Neural progenitor cell (in vitro differentiated cells): Measurements from ENCODE around the gene SYNGR3. TPM values are rescaled to one million over a fixed set of nuclear protein-coding genes. Genes with fewer than 3 reads are reported as not detected.

Experiments used
- DNase-seq: peaks from one replicate; pipeline ENCODE4 v3.0.0-alpha.2; 2016; ENCODE audit warnings: low spot score
- H2AFZ ChIP-seq: fragments of 200-600 bp; sonication (generic); replicated peaks from 2 replicates; pipeline ENCODE4 v1.6.1; 2016; ENCODE audit warnings: antibody characterized with exemption
- H3F3A ChIP-seq: fragments of 200-600 bp; sonication (generic); 2 replicates; pipeline ENCODE4 v1.6.1; 2016; ENCODE audit warnings: antibody characterized with exemption, low read depth
- H3K27ac ChIP-seq: fragments of 200-600 bp; sonication (generic); 2 replicates; pipeline ENCODE4 v1.5.1; 2016; ENCODE audit warnings: mild to moderate bottlenecking
- H3K27me3 ChIP-seq: fragments of 200-600 bp; sonication (generic); 2 replicates; pipeline ENCODE4 v1.6.1; 2016; ENCODE audit warnings: mild to moderate bottlenecking, moderate library complexity
- H3K36me3 ChIP-seq: fragments of 200-600 bp; sonication (generic); 2 replicates; pipeline ENCODE4 v1.5.1; 2016
- H3K4me1 ChIP-seq: fragments of 200-600 bp; sonication (generic); 2 replicates; pipeline ENCODE4 v1.6.1; 2016; ENCODE audit warnings: mixed run types
- H3K4me2 ChIP-seq: fragments of 200-600 bp; sonication (generic); 2 replicates; pipeline ENCODE4 v1.6.1; 2016
- H3K4me3 ChIP-seq: fragments of 200-600 bp; sonication (generic); 2 replicates; pipeline ENCODE4 v1.5.1; 2016
- H3K79me2 ChIP-seq: fragments of 200-600 bp; sonication (generic); 2 replicates; pipeline ENCODE4 v1.6.1; 2016; ENCODE audit warnings: low read depth
- H3K9ac ChIP-seq: fragments of 200-600 bp; sonication (generic); 2 replicates; pipeline ENCODE4 v1.6.1; 2016
- H3K9me3 ChIP-seq: fragments of 200-600 bp; sonication (generic); 2 replicates; pipeline ENCODE4 v1.5.1; 2016; ENCODE audit warnings: low read depth
- H4K20me1 ChIP-seq: fragments of 200-600 bp; sonication (generic); 2 replicates; pipeline ENCODE4 v1.6.1; 2016; ENCODE audit warnings: low read depth
- H3K27ac Mint-ChIP-seq: 3 replicates; pipeline ENCODE4 v1.8.0; 2021; ENCODE audit warnings: mixed read lengths
- H3K27me3 Mint-ChIP-seq: 2 replicates; pipeline ENCODE4 v1.8.0; 2022; ENCODE audit warnings: low read depth, mild to moderate bottlenecking, inconsistent platforms, moderate library complexity, mixed read lengths; ENCODE audit not compliant: insufficient read depth
- H3K36me3 Mint-ChIP-seq: 3 replicates; pipeline ENCODE4 v1.8.0; 2021; ENCODE audit warnings: mixed read lengths
- H3K4me1 Mint-ChIP-seq: 3 replicates; pipeline ENCODE4 v1.8.0; 2021; ENCODE audit warnings: mixed read lengths
- H3K4me3 Mint-ChIP-seq: 3 replicates; pipeline ENCODE4 v1.8.0; 2021; ENCODE audit warnings: mild to moderate bottlenecking, moderate library complexity, mixed read lengths
- H3K9me3 Mint-ChIP-seq: 3 replicates; pipeline ENCODE4 v1.8.0; 2020; ENCODE audit warnings: mixed read lengths
- EZH2 ChIP-seq: fragments of 200-600 bp; sonication (generic); IDR thresholded peaks from 2 replicates; pipeline ENCODE4 v1.6.1; 2017; ENCODE audit warnings: antibody characterized with exemption, mild to moderate bottlenecking, moderate library complexity
- EZH2phosphoT487 ChIP-seq: fragments of 200-600 bp; sonication (generic); IDR thresholded peaks from 2 replicates; pipeline ENCODE4 v1.6.1; 2017; ENCODE audit warnings: antibody characterized with exemption
- total RNA-seq: library from RNA; depleted of rRNA; stranded (reverse); fragments of >200 nt; gene quantifications from 2 replicates; pipeline ENCODE4 v1.2.3, GENCODE V29; 2015; ENCODE audit warnings: low replicate concordance
- TF ChIP-seq, protein P1 (sequence below): fragments of 200-600 bp; sonication (generic); IDR thresholded peaks from 2 replicates; pipeline ENCODE4 v1.5.1; 2017; ENCODE audit warnings: antibody characterized with exemption, mild to moderate bottlenecking

SYNGR3 gene
- total RNA-seq, 1 donor from 2014 or later: 4.4 TPM

DNA sequence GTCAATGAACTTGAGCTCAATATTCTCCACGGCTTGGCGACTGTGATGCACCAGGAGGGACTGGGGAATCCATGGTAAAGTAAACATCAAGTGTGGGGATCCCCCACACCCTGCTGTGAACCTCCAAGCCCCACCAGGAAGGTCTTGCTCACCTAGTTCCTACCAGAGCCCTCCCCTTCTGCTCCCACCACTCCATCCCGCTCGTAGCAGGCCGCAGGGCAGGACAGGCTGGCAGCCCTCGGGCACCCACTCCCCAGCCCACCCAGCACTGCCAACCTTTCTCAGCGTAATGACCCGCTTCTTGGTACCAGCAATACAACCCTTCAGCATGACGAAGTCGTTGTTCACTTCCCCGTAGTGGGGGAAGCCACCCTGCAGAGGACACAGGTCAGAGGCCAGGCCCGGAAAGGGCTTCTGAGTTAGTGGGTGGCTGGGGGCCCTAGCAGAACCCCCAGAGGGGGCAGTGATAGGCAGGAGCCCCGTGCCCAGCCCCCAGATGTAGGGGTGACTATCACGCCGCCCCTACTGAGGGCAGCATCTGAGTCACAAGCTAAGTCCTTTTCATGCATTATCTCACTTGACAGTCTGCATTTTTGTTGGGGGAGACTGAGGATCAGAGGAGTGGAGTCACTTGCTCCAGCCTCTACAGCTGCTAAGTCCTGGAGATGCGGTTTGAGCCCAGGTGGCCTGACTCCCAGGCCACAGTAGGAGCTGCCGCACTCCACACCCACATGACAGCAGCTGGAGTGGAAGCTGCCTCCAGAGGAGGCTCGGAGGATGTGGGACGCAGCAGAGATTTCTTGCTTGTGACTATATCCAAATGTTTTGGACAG lies 44.0 kb upstream of the SYNGR3 start:
- H3K36me3 Mint-ChIP-seq: no peaks in the 10 kb centered on the region
- peaks cover 2% of the 10 kb centered on the region for H3K27me3 Mint-ChIP-seq
- peaks cover 10% of the 10 kb centered on the region for H3K79me2 ChIP-seq
- no peak overlapping the region for H3K4me3 ChIP-seq
- no peak for DNase-seq
- H3K4me2 ChIP-seq: no peak overlapping the region
- no peak overlapping the region for H3K27ac ChIP-seq
- H3K9me3 Mint-ChIP-seq: no peaks in the 10 kb centered on the region
- H3K9ac ChIP-seq: no peak overlapping the region
- no peak overlapping the region for H3K27ac Mint-ChIP-seq
- peaks cover 7% of the 10 kb centered on the region for H3K4me1 ChIP-seq
- no peaks in the 10 kb centered on the region for H4K20me1 ChIP-seq
- TF ChIP-seq EZH2phosphoT487: no peak
- TF ChIP-seq EZH2: no peak
- TF ChIP-seq, protein P1, sequence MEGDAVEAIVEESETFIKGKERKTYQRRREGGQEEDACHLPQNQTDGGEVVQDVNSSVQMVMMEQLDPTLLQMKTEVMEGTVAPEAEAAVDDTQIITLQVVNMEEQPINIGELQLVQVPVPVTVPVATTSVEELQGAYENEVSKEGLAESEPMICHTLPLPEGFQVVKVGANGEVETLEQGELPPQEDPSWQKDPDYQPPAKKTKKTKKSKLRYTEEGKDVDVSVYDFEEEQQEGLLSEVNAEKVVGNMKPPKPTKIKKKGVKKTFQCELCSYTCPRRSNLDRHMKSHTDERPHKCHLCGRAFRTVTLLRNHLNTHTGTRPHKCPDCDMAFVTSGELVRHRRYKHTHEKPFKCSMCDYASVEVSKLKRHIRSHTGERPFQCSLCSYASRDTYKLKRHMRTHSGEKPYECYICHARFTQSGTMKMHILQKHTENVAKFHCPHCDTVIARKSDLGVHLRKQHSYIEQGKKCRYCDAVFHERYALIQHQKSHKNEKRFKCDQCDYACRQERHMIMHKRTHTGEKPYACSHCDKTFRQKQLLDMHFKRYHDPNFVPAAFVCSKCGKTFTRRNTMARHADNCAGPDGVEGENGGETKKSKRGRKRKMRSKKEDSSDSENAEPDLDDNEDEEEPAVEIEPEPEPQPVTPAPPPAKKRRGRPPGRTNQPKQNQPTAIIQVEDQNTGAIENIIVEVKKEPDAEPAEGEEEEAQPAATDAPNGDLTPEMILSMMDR: no peak
- H3K36me3 ChIP-seq: no peaks in the 10 kb centered on the region
- no peaks in the 10 kb centered on the region for H3K9me3 ChIP-seq
- no peak overlapping the region for H3K4me3 Mint-ChIP-seq
- peaks cover 9% of the 10 kb centered on the region for H3F3A ChIP-seq
- no peak overlapping the region for H2AFZ ChIP-seq
- peaks cover 15% of the 10 kb centered on the region for H3K4me1 Mint-ChIP-seq
- H3K27me3 ChIP-seq: no peaks in the 10 kb centered on the region

DNA sequence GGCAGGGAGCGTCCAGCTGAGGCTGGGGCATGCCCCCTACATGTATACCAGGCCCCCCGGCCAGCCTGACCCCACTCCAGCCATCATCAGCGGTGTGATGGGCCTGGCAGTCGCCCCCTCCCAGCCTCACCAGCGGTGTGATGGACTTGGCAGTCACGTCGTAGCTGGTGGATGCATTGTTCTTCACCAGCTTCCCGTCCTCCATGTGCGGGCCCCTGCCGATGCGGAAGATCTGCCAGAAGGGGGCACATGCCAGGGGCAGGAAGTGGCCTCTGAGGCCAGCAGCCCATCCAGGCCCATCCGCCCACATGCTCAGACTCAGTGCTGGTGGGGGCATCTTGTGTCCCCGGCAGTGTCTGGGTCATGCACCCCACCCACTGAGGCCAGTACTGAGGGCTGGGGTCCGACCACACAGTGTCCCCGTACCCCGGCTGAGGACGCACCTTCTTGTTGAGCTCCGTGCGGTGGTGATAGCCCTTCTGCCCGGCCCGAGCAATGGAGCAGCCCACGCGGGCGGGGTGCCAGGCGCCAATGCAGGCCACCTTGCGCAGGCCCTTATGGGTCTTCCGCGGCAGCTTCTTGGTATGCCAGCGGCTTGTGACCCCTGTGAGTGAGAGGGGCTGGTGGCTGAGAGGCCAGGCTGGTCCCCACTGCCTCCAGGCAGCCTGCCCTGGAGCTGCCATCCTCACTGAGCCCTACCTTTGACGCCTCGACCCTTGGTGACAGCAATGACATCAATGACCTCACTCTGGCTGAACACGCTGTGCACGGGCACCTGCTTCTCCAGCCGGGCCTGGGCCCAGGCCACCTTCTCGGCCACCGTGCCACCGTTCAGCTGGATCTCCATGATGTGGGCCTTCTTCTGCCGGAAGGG lies 43.0 kb upstream of the SYNGR3 start:
- H3K4me3 ChIP-seq: no peak overlapping the region
- no peak for DNase-seq
- no peak overlapping the region for H3K4me3 Mint-ChIP-seq

DNA sequence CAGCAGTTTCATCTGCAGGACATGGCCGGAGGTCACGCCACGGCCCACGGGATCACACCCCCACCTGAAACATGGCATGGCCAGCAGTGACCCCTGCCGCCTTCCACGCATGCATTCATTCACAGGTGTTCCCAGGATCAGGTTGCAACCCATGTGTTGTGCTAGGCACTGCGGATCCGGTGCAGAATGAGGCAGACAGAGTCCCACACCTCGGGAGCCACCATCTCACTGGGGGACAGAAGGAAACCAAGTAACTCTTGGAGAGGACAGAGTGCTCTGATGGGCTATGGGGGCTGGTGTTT lies 42.5 kb upstream of the SYNGR3 start:
- Mint-ChIP-seq H3K27me3 (peaks cover 2% of the 10 kb centered on the region), H3K4me1 (peaks cover 9% of the 10 kb centered on the region), H3K4me3 (no peak overlapping the region), H3K36me3 (no peaks in the 10 kb centered on the region), H3K9me3 (no peaks in the 10 kb centered on the region), H3K27ac (no peak overlapping the region)
- Histone ChIP-seq H3K79me2 (peaks cover 6% of the 10 kb centered on the region), H3K36me3 (no peaks in the 10 kb centered on the region), H3K9me3 (no peaks in the 10 kb centered on the region), H3K4me1 (peaks cover 3% of the 10 kb centered on the region), H2AFZ (no peak overlapping the region), H3K4me2 (no peak overlapping the region), H3K27ac (no peak overlapping the region), H3K27me3 (no peaks in the 10 kb centered on the region), H3K9ac (no peak overlapping the region), H3K4me3 (no peak overlapping the region), H3F3A (peaks cover 9% of the 10 kb centered on the region), H4K20me1 (no peaks in the 10 kb centered on the region)
- DNase-seq: no peak
- TF ChIP-seq EZH2phosphoT487: no peak
- TF ChIP-seq, protein P1: no peak
- no peak for TF ChIP-seq EZH2

More for the DNA sequence above, 43.0 kb upstream of the SYNGR3 start:
- Histone ChIP-seq H3F3A (peaks cover 9% of the 10 kb centered on the region), H3K9me3 (no peaks in the 10 kb centered on the region), H3K79me2 (peaks cover 10% of the 10 kb centered on the region), H4K20me1 (no peaks in the 10 kb centered on the region), H3K4me1 (peaks cover 7% of the 10 kb centered on the region), H3K27ac (no peak overlapping the region), H2AFZ (no peak overlapping the region), H3K36me3 (no peaks in the 10 kb centered on the region), H3K27me3 (no peaks in the 10 kb centered on the region), H3K9ac (no peak overlapping the region), H3K4me2 (no peak overlapping the region)
- TF ChIP-seq EZH2phosphoT487 (no peak), EZH2 (no peak)
- TF ChIP-seq, protein P1: no peak
- Mint-ChIP-seq H3K4me1 (peaks cover 9% of the 10 kb centered on the region), H3K27ac (no peak overlapping the region), H3K36me3 (no peaks in the 10 kb centered on the region), H3K9me3 (no peaks in the 10 kb centered on the region), H3K27me3 (peaks cover 2% of the 10 kb centered on the region)
